Activated effector memory CD4-positive, alpha-beta T cell treated with anti-CD3 and anti-CD28 coated beads, Interleukin-2, amount 50 U/mL, for 16 hours (primary cell): Measurements from ENCODE around the gene CCDC167.
"Not testable (repeated sequence)": the region's sequence is repeated elsewhere in the genome, so short reads cannot be mapped to it uniquely, and the experiment has no call there.

Experiments
- DNase-seq: peaks from one replicate; pipeline ENCODE4 v3.0.0-alpha.2; 2020

The CCDC167 gene

GRCh38 chr6:37507690-37508421 is 8.2 kb upstream of the CCDC167 start:
- peak; percentile 78 for DNase-seq

GRCh38 chr6:37507077-37507476 is 7.4 kb upstream of the CCDC167 start:
- no peak for DNase-seq

GRCh38 chr6:37506479-37506878 is 6.8 kb upstream of the CCDC167 start:
- DNase-seq: no peak

GRCh38 chr6:37504024-37504423 is 4.3 kb upstream of the CCDC167 start:
- DNase-seq: no peak

GRCh38 chr6:37503309-37503965 is 3.7 kb upstream of the CCDC167 start:
- DNase-seq: no peak

GRCh38 chr6:37502703-37503291 is 3.1 kb upstream of the CCDC167 start:
- DNase-seq: peak; percentile 83

- DNase-seq: peak; percentile 74
These were observed 2.2 kb upstream of the CCDC167 start for GRCh38 chr6:37501632-37502491.

- not testable (repeated sequence) for DNase-seq
These were observed 1.2 kb upstream of the CCDC167 start for GRCh38 chr6:37500904-37501303.

GRCh38 chr6:37500294-37500608 is 558 bp upstream of the CCDC167 start:
- no peak for DNase-seq

GRCh38 chr6:37496951-37497885 is 2.5 kb downstream of the CCDC167 start:
- no peak for DNase-seq

- no peak for DNase-seq
These were observed 4.3 kb downstream of the CCDC167 start for GRCh38 chr6:37495244-37495934.

GRCh38 chr6:37493661-37493995 is 6.1 kb downstream of the CCDC167 start:
- DNase-seq: no peak

- no peak for DNase-seq
These were observed 6.6 kb downstream of the CCDC167 start for GRCh38 chr6:37492991-37493660.

- peak; percentile 54 for DNase-seq
These were observed 7.3 kb downstream of the CCDC167 start for GRCh38 chr6:37492236-37492972.

- DNase-seq: peak; percentile 70
These were observed 7.9 kb downstream of the CCDC167 start for GRCh38 chr6:37491830-37492208.

GRCh38 chr6:37491171-37491829 is 8.4 kb downstream of the CCDC167 start:
- peak; percentile 66 for DNase-seq

- peak; percentile 63 for DNase-seq
These were observed 9.0 kb downstream of the CCDC167 start for GRCh38 chr6:37490536-37491170.

- peak; percentile 78 for DNase-seq
These were observed 9.9 kb downstream of the CCDC167 start for GRCh38 chr6:37489697-37490336.

- DNase-seq: peak; percentile 63
These were observed 11.2 kb downstream of the CCDC167 start for GRCh38 chr6:37488476-37488875.
